SK-N-MC (cell line): Measurements from ENCODE around the gene CABP4.
A peak's percentile ranks its signal among the peaks of the same experiment; 100 is the strongest.

ENCODE experiments used
- DNase-seq: peaks from one replicate; pipeline ENCODE4 v3.0.0-alpha.2; 2011; ENCODE audit warnings: low read depth, low spot score
- H3K27ac ChIP-seq: fragments of 200-600 bp; sonication (generic); 2 replicates; pipeline ENCODE4 v1.5.1; 2016; ENCODE audit warnings: mixed run types
- H3K36me3 ChIP-seq: fragments of 200-600 bp; sonication (generic); 2 replicates; pipeline ENCODE4 v1.6.1; 2017; ENCODE audit warnings: antibody characterized with exemption, low read length, mixed read lengths; ENCODE audit not compliant: insufficient read depth
- H3K4me3 ChIP-seq: fragments of 200-600 bp; sonication (generic); 2 replicates; pipeline ENCODE4 v1.5.1; 2016
- H3K9ac ChIP-seq: fragments of 200-600 bp; sonication (generic); 2 replicates; pipeline ENCODE4 v1.8.0; 2017; ENCODE audit warnings: mixed run types, mixed read lengths; ENCODE audit not compliant: insufficient read length
- H3K9me3 ChIP-seq: fragments of 200-600 bp; sonication (generic); 2 replicates; pipeline ENCODE4 v1.6.1; 2017; ENCODE audit warnings: low read depth, mild to moderate bottlenecking, antibody characterized with exemption, low read length, moderate library complexity, mixed read lengths
- EZH2 ChIP-seq: fragments of 200-600 bp; sonication (generic); IDR thresholded peaks from one replicate; pipeline ENCODE4 v1.6.1; 2017; ENCODE audit warnings: antibody characterized with exemption
- FOXP2 ChIP-seq: optimal IDR thresholded peaks from 2 replicates; pipeline ENCODE3; 2011; ENCODE audit warnings: mild to moderate bottlenecking, moderate library complexity; ENCODE audit not compliant: insufficient read depth; ENCODE audit errors: extremely low read length, control extremely low read depth
- POLR2AphosphoS5 ChIP-seq: IDR thresholded peaks from 2 replicates; pipeline ENCODE4 v1.6.1; 2012; ENCODE audit warnings: mild to moderate bottlenecking, low read depth, low read length, borderline replicate concordance

Gene CABP4

GRCh38 chr11:67410984-67411784, 44.0 kb upstream of the CABP4 start:
- no peak for DNase-seq
- Histone ChIP-seq H3K9me3 (no peaks in the 10 kb centered on the region), H3K9ac (no peak overlapping the region), H3K27ac (no peak overlapping the region), H3K36me3 (no peaks in the 10 kb centered on the region), H3K4me3 (no peak overlapping the region)
- TF ChIP-seq EZH2 = no peak
- TF ChIP-seq POLR2AphosphoS5 = 0 out of 2 replicates have a peak, but pooled peaks have one; percentile 3

- DNase-seq = no peak
- Histone ChIP-seq H3K4me3 (no peak overlapping the region), H3K9me3 (no peaks in the 10 kb centered on the region), H3K9ac (no peak overlapping the region), H3K27ac (no peak overlapping the region), H3K36me3 (no peaks in the 10 kb centered on the region)
- no peak for TF ChIP-seq FOXP2
Observed at GRCh38 chr11:67411785-67412152, 43.4 kb upstream of the CABP4 start.

- no peaks in the 10 kb centered on the region for H3K9me3 ChIP-seq
- H3K36me3 ChIP-seq = no peaks in the 10 kb centered on the region
- no peak overlapping the region for H3K9ac ChIP-seq
- DNase-seq = no peak
- TF ChIP-seq POLR2AphosphoS5 = no peak
- TF ChIP-seq FOXP2 = no peak
- no peak for TF ChIP-seq EZH2
- H3K4me3 ChIP-seq = no peak overlapping the region
- H3K27ac ChIP-seq = no peak overlapping the region
Observed at GRCh38 chr11:67412495-67413179, 42.5 kb upstream of the CABP4 start.

- no peak overlapping the region for H3K9ac ChIP-seq
Observed at GRCh38 chr11:67413266-67413849, 41.8 kb upstream of the CABP4 start.

GRCh38 chr11:67415501-67416304, 39.5 kb upstream of the CABP4 start, which contains the start of gene CARNS1:
TSS of gene CARNS1 (plus strand) at chr11:67415678. CDS start at chr11:67416200, 522 bp downstream.
- no peaks in the 10 kb centered on the region for H3K36me3 ChIP-seq
- H3K27ac ChIP-seq = peak within 1 kb of the TSS; percentile 73
- H3K9ac ChIP-seq = no peak within 1 kb of the TSS
- TF ChIP-seq POLR2AphosphoS5 (no peak), EZH2 (no peak), FOXP2 (no peak)
- no peak for DNase-seq
- H3K4me3 ChIP-seq = peak within 1 kb of the TSS; percentile 50
- H3K9me3 ChIP-seq = no peaks in the 10 kb centered on the region

More at GRCh38 chr11:67413266-67413849, 41.8 kb upstream of the CABP4 start:
- Histone ChIP-seq H3K9me3 (no peaks in the 10 kb centered on the region), H3K36me3 (no peaks in the 10 kb centered on the region), H3K27ac (no peak overlapping the region), H3K4me3 (no peak overlapping the region)
- DNase-seq = no peak
- TF ChIP-seq EZH2 = no peak
- no peak for TF ChIP-seq POLR2AphosphoS5
- no peak for TF ChIP-seq FOXP2

- peak; percentile 52 for DNase-seq
- H3K27ac ChIP-seq = peak overlapping the region; percentile 73
- H3K9me3 ChIP-seq = no peaks in the 10 kb centered on the region
- TF ChIP-seq POLR2AphosphoS5 = no peak
- TF ChIP-seq FOXP2 = peak; percentile 99
- no peak for TF ChIP-seq EZH2
- peak overlapping the region; percentile 50 for H3K4me3 ChIP-seq
- no peaks in the 10 kb centered on the region for H3K36me3 ChIP-seq
- H3K9ac ChIP-seq = peak overlapping the region; percentile 61
Observed at GRCh38 chr11:67416416-67417335, 38.5 kb upstream of the CABP4 start.

GRCh38 chr11:67417425-67417824, 37.7 kb upstream of the CABP4 start:
- TF ChIP-seq EZH2 (no peak), FOXP2 (no peak), POLR2AphosphoS5 (no peak)
- no peaks in the 10 kb centered on the region for H3K36me3 ChIP-seq
- H3K4me3 ChIP-seq = peak overlapping the region; percentile 50
- no peaks in the 10 kb centered on the region for H3K9me3 ChIP-seq
- peak overlapping the region; percentile 73 for H3K27ac ChIP-seq
- peak overlapping the region; percentile 61 for H3K9ac ChIP-seq
- no peak for DNase-seq
